GM19025 (cell line): ENCODE data around the gene GMDS.

Source experiments
- ATAC-seq: cut with Tn5 transposase; IDR thresholded peaks from one replicate; pipeline ENCODE4 v1.9.1; 2021; ENCODE audit warnings: mild to moderate bottlenecking, low read depth, moderate library complexity; ENCODE audit not compliant: unreplicated experiment

GMDS gene

GRCh38 chr6:1821513-1822183 lies 423.8 kb downstream of the GMDS start:
- ATAC-seq = no peak

- ATAC-seq = no peak
Observed at GRCh38 chr6:1821164-1821512, 424.3 kb downstream of the GMDS start.

DNA sequence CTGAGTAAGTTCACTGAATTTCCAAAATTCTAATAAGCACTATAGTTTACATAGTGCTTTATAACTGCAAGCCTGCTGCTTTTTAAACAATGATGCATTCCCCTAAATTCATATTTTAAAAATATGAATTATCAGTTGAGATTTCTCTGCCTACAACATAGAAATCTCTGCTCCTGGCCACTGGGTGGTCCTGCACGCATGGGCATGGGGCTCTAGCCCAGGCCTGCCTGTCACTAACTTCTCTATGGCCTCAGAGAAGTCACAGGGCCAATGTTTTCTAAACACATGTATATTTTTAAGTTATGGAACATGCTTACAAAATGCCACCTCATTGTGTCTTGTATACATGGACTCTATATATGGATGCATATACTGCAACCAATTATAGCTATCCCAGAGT lies 424.7 kb downstream of the GMDS start:
- ATAC-seq = no peak

- no peak for ATAC-seq
Observed at GRCh38 chr6:1820165-1820564, 425.2 kb downstream of the GMDS start.

DNA sequence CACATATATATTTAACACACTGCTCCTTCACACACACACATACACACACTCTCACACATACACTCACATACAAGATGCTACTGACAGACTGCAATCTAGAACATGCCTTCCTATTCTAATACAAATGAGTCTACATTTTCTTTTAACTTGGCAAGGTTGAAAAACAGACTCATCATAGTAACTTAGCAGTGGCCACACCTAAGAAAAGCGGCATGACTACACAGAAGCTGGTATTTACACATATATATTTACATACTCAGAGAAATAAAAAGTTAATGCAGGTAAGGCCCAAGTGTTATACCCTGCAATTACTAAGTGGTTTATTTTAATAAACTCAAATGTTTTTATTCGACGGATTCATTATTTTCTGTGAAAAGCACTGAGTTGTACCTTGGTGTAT lies 426.4 kb downstream of the GMDS start:
- no peak for ATAC-seq

DNA sequence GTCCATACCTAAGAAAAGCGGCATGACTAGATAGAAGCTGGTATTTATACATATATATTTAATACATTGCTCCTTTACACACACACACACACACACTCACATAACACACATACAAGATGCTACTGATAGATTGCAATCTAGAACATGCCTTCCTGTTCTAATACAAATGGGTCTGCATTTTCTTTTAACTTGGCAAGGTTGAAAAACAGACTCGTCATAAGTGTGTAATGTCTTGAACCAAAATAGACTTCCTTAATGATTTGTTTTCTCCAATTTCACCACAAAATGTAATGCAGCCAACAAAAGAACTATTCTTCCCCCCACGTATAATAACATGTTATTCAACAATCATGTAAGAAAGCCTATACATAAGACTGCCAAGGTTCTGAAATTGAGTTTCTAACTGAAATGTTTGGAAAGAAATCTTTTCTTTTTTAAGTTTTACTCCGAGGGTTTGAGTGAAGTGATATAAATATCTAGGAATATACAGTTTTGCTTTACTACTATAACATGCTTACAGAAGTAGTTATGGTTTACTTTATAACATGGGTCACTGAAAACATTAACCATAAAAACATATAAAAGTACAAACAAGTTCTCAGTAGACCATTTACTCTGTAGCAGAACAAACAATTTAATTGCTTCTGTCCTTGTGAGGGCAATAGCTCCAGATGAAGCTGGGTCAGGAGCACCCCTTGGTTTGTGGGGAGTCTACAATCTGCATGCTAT lies 428.2 kb downstream of the GMDS start:
- ATAC-seq = no peak

- no peak for ATAC-seq
Observed at GRCh38 chr6:1815827-1816452, 429.5 kb downstream of the GMDS start.

DNA sequence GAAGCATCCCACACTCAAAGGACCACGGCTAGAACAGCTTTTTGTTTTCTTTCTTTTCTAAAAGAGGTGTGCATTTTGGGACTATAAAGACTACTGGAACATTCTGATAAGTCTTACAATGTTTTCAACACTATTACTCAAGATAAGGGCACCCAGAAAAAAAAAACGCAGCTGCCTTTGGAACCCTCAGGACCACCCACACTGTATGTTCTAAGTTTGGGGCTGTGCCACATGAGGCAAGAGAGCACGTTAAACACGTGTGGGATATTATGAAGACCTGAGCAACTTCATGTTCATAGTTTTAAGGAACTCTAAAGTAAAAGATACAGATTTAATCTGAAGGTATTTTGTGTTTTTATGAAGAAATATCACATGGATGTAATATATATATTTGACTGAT lies 431.1 kb downstream of the GMDS start:
- ATAC-seq = no peak

GRCh38 chr6:1812487-1812886 lies 432.9 kb downstream of the GMDS start:
- no peak for ATAC-seq

GRCh38 chr6:1812034-1812433 lies 433.4 kb downstream of the GMDS start:
- no peak for ATAC-seq

DNA sequence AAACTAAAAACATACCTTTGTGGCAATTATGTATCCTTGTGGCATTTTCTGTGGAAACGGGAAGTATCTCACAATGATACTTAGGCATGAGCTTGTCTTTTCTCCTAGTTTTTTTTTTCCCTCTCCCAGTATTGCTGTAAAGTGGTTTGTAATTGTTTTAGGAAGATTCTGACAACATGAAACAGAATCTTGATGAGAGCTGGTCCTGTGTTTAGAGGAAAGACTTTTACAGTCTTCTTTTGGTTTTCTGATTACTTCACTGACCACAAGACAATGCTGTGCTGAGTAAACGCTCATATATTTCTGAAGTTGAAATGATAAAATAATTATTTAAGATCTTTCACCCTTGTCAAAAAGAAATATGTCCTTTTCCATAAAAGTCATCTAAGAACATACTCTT lies 434.5 kb downstream of the GMDS start:
- no peak for ATAC-seq

- ATAC-seq = no peak
Observed at GRCh38 chr6:1809291-1809988, 436.0 kb downstream of the GMDS start.

DNA sequence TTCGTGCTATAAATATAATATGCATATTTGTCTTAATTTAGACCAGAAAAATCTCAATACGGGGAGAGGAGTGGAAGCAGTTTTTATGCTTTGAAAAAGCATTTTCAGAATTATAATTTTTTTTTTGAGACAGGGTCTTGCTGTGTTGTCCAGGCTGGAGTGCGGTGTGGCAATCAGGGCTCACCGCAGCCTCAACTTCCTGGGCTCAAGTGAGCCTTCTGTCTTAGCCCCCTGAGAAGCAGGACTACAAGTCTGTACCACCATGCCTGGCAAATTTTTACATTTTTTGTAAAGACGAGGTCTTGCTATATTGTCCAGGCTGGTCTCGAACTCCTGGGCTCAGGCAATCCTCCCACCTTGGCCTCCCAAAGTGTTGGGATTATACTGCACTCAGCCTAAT lies 438.5 kb downstream of the GMDS start:
- no peak for ATAC-seq

DNA sequence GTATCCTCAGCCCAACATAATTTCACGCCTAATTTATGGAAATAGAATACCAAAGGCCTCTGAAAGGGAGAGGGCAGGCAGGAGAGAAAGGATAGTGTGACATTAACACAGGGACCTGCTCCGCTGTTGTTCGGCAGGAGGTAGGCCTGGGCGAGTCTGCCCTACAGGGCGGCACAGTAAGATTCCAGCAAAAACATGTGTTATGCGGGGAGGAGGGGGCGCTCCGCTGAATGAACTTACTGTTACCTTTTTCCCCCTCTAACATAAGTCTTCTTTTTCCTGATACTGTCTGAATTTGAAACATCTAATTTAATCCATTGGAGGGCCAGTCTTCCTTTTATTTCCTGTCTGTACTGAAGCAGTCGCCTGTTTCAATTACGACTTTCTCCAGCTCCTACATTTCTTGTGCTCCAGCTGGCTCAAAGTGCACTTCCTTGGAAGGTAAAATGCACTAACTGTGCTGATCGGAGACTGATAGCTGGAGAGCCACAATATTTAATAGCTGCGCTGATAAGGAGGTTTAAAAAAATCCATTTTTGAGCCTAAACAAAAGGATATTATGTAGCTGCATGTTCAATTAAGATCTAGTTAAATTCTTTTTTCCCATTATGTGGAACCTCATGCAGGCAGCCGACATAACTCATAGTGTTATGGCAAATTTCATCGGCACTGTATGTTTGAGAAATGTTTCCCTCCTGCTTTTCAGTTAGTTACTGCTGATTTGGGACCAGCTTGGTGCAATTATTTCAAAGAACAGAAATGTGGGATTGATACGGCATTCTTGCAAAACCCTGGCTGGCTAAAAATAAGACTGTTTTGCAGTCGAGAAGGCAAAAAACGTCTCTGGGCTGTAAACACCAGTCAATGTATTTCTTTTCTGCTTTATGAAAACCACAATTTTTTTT lies 442.7 kb downstream of the GMDS start:
- ATAC-seq = no peak

DNA sequence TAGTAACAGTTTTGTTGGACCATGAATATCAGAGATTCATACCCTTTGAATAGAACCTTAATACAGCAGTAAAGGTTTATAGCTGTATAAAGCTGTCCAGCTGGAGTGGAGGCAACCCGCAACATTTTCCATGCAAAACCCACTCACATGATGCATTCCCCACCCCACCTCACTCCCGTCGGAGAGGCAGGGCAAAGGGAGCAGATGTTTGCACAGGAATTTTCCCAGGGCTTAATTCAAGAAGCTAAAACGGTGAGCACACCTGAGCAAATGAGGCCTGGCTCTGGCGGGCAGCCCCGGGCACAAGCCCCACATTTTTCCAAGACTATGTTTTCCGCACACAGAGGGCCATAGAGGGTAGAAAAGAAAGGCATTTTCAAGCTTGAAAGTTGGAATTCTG lies 444.0 kb downstream of the GMDS start:
- ATAC-seq = no peak

DNA sequence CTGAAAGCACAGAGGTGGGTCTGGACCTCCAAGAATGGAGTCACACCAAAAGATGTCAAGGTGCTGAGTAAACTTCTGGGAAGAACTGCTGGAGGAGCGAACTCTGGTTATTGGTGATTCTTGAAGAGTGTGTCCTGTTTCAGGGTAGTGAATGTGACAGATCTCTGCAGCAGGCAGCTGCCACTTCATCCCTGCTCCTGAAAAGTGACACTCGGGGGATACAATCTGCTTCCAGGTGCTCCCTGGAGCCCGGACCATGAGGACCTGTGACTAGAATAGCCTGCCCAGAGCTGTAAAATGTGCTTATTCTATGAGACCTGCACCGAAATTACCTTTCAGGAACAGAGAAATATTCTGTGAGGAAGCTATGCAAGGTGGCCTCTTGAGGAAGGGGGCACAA lies 444.6 kb downstream of the GMDS start:
- ATAC-seq = no peak

DNA sequence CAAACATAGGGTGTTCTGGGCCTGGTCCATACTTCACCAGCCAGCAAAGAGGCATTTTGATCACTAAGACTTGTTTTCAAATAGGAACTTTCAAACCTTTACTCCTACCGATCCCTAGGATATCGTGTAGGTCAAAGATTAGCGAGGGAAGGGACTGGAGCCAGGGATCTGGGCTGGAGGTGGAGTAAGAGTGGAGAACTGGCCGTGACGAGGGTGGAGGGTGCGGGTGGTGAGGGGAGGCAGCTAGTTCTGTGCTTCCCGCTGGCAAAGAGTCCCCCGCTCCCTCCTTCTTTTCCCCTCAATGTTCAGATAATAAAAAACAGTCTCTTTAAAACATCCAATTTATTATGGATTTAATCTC lies 446.5 kb downstream of the GMDS start:
- no peak for ATAC-seq

GRCh38 chr6:1798303-1798964 lies 447.0 kb downstream of the GMDS start:
- ATAC-seq = no peak

GRCh38 chr6:1797801-1798200 lies 447.6 kb downstream of the GMDS start:
- ATAC-seq = no peak
